Endothelial cell of umbilical vein (primary cell): ENCODE data around the gene SLAMF1. TPM values are rescaled to one million over a fixed set of nuclear protein-coding genes. Genes with fewer than 3 reads are reported as not detected.

Experiments
- BruUV-seq: library from RNA; stranded (reverse); fragments of 400-500 nt; replicated peaks from 2 replicates; lab custom pipeline; 2021; lab: Mats Ljungman, UMichigan
- CTCF ChIA-PET: fragments of 300-600, 350-600 bp; sonication (Branson Sonifier 250); formaldehyde crosslinking; loops from one replicate; lab custom pipeline; 2021; ENCODE audit warnings: antibody characterized with exemption, inconsistent platforms; lab: Charles Lee
- POLR2A ChIA-PET: fragments of 300-600, 350-600 bp; sonication (Branson Sonifier 250); formaldehyde crosslinking; loops from one replicate; lab custom pipeline; 2021; ENCODE audit warnings: antibody characterized with exemption, inconsistent platforms; lab: Charles Lee
- DNase-seq: peaks from one replicate; pipeline ENCODE4 v3.0.0-alpha.2; 2011; ENCODE audit warnings: low read depth, low spot score
- FAIRE-seq: peaks from 2 replicates; lab custom pipeline; 2011; peaks lifted over from hg19 to GRCh38; lab: Jason Lieb, UNC
- H2AFZ ChIP-seq: 2 replicates; pipeline ENCODE4 v1.6.0; 2012; ENCODE audit warnings: low read depth, low read length, control low read depth, inconsistent platforms
- H3K27ac ChIP-seq: 2 replicates; pipeline ENCODE4 v1.5.1; 2011; ENCODE audit warnings: low read depth, mild to moderate bottlenecking, control low read depth, low read length, moderate library complexity; ENCODE audit not compliant: insufficient read depth
- H3K27me3 ChIP-seq, 2 experiments: 2 replicates each; pipeline versions ENCODE4 v1.6.0 to v1.6.1; 2011; ENCODE audit warnings: low read length in 2 of 2, mixed read lengths in 1 of 2; ENCODE audit not compliant: control insufficient read depth in 2 of 2, insufficient read depth in 2 of 2
- H3K36me3 ChIP-seq, 2 experiments: 2 replicates in 1 of 2; 3 replicates in 1 of 2; pipeline ENCODE4 v1.5.1; 2011; ENCODE audit warnings: low read length in 2 of 2, mild to moderate bottlenecking in 1 of 2, moderate library complexity in 1 of 2; ENCODE audit not compliant: control insufficient read depth in 2 of 2, insufficient read depth in 2 of 2; ENCODE audit errors: extremely low read depth in 1 of 2
- H3K4me1 ChIP-seq: 3 replicates; pipeline ENCODE4 v1.5.1; 2011; ENCODE audit warnings: mild to moderate bottlenecking, low read length; ENCODE audit not compliant: control insufficient read depth, insufficient read depth; ENCODE audit errors: extremely low read depth
- H3K4me2 ChIP-seq: 2 replicates; pipeline ENCODE4 v1.6.1; 2011; ENCODE audit warnings: low read length, control low read depth, mixed read lengths; ENCODE audit not compliant: insufficient read depth
- H3K4me3 ChIP-seq, 3 experiments: fragments of 200-600 bp in 1 of 3; sonication (generic), shearing (Covaris generic) in 1 of 3; replicated peaks in 1 of 3; 2 replicates each; pipeline ENCODE4 v1.5.1; 2011 to 2016; ENCODE audit warnings: control low read depth in 3 of 3, low read length in 3 of 3, mild to moderate bottlenecking in 2 of 3, inconsistent platforms in 1 of 3, low read depth in 1 of 3, moderate library complexity in 1 of 3; ENCODE audit not compliant: insufficient read depth in 1 of 3
- H3K79me2 ChIP-seq: 2 replicates; pipeline ENCODE4 v1.6.0; 2012; ENCODE audit warnings: low read length, inconsistent platforms; ENCODE audit not compliant: control insufficient read depth, insufficient read depth
- H3K9ac ChIP-seq: replicated peaks from 2 replicates; pipeline ENCODE3; 2011; ENCODE audit warnings: low read length, control low read depth; ENCODE audit not compliant: insufficient read depth; ENCODE audit errors: extremely low read depth
- H3K9me1 ChIP-seq: replicated peaks from 3 replicates; pipeline ENCODE4 v1.6.0; 2011; ENCODE audit warnings: mild to moderate bottlenecking, low read length; ENCODE audit not compliant: control insufficient read depth, insufficient read depth; ENCODE audit errors: extremely low read depth
- H3K9me3 ChIP-seq: replicated peaks from 2 replicates; pipeline ENCODE4 v1.5.1; 2012; ENCODE audit warnings: low read length, inconsistent platforms; ENCODE audit not compliant: control insufficient read depth, insufficient read depth
- H4K20me1 ChIP-seq: replicated peaks from 2 replicates; pipeline ENCODE3; 2011; ENCODE audit warnings: mild to moderate bottlenecking, low read length; ENCODE audit not compliant: control insufficient read depth, insufficient read depth; ENCODE audit errors: extremely low read depth
- EZH2 ChIP-seq: IDR thresholded peaks from 2 replicates; pipeline ENCODE4 v1.6.1; 2012; ENCODE audit warnings: borderline replicate concordance, low read depth, mild to moderate bottlenecking, moderate library complexity, low read length, inconsistent platforms; ENCODE audit not compliant: severe bottlenecking
- FOS ChIP-seq: IDR thresholded peaks from 2 replicates; pipeline ENCODE4 v1.6.1; 2011; ENCODE audit warnings: mild to moderate bottlenecking, low read length, moderate library complexity, borderline replicate concordance; ENCODE audit not compliant: insufficient read depth
- GATA2 ChIP-seq: IDR thresholded peaks from 2 replicates; pipeline ENCODE4 v1.7.0; 2011; ENCODE audit warnings: low read depth, mild to moderate bottlenecking, moderate library complexity, mixed read lengths, low read length; ENCODE audit not compliant: insufficient read length, insufficient read depth
- JUN ChIP-seq: IDR thresholded peaks from 2 replicates; pipeline ENCODE4 v1.6.1; 2011; ENCODE audit warnings: borderline replicate concordance, low read depth; ENCODE audit not compliant: insufficient read length, insufficient read depth
- MYC ChIP-seq: IDR thresholded peaks from one replicate; pipeline ENCODE4 v1.6.1; 2011; ENCODE audit warnings: mild to moderate bottlenecking, low read depth, low read length
- POLR2A ChIP-seq: IDR thresholded peaks from 2 replicates; pipeline ENCODE4 v1.6.1; 2012; ENCODE audit warnings: low read depth, mild to moderate bottlenecking, control low read depth, low read length
- POLR2AphosphoS5 ChIP-seq: IDR thresholded peaks from 2 replicates; pipeline ENCODE4 v1.6.1; 2012; ENCODE audit warnings: low read depth, mild to moderate bottlenecking, control low read depth, low read length, moderate library complexity; ENCODE audit not compliant: insufficient read depth
- dilution Hi-C: fragments of 300-500 bp; cut with MboI; formaldehyde crosslinking; loops from one replicate; pipeline ENCODE4 v1.15.0; 2019; ENCODE audit warnings: low sequenced_read_pairs; ENCODE audit not compliant: extremely low pct_ligation_motif_present
- intact Hi-C: fragments of 100-400 bp; cut with micrococcal nuclease; formaldehyde crosslinking; loops from one replicate; pipeline ENCODE4 v1.10.0; 2022
- polyA plus RNA-seq, 4 experiments: library from polyadenylated mRNA; depleted of rRNA in 3 of 4; stranded (reverse) in 3 of 4; unstranded in 1 of 4; fragments of >200 nt; gene quantifications; 2 replicates each; pipeline versions ENCODE4 v1.2.1 to v1.2.3, GENCODE V29; 2011 to 2012; ENCODE audit warnings: missing spikeins in 1 of 4
- total RNA-seq: library from RNA; stranded (reverse); gene quantifications from 2 replicates; pipeline ENCODE4 v1.2.3, GENCODE V29; 2021
- TF ChIP-seq, protein P1 (sequence below): IDR thresholded peaks from 2 replicates; pipeline ENCODE4 v1.6.1; 2011; ENCODE audit not compliant: insufficient read depth, insufficient read length
- TF ChIP-seq, protein P2 (sequence below), 2 donors: IDR thresholded peaks; 1 replicate in 1 of 2; 2 replicates in 1 of 2; pipeline ENCODE4 v1.5.1; 2011; ENCODE audit warnings: low read length in 2 of 2, mild to moderate bottlenecking in 2 of 2, moderate library complexity in 2 of 2, control low read depth in 1 of 2, inconsistent platforms in 1 of 2, low read depth in 1 of 2; ENCODE audit not compliant: insufficient read depth in 1 of 2; ENCODE audit errors: extremely low read depth in 1 of 2

Gene SLAMF1
- total and polyA plus RNA-seq, 2 donors (not counting 3 experiments of a cell fraction or from before 2014, with no cell fraction given): not detected

DNA sequence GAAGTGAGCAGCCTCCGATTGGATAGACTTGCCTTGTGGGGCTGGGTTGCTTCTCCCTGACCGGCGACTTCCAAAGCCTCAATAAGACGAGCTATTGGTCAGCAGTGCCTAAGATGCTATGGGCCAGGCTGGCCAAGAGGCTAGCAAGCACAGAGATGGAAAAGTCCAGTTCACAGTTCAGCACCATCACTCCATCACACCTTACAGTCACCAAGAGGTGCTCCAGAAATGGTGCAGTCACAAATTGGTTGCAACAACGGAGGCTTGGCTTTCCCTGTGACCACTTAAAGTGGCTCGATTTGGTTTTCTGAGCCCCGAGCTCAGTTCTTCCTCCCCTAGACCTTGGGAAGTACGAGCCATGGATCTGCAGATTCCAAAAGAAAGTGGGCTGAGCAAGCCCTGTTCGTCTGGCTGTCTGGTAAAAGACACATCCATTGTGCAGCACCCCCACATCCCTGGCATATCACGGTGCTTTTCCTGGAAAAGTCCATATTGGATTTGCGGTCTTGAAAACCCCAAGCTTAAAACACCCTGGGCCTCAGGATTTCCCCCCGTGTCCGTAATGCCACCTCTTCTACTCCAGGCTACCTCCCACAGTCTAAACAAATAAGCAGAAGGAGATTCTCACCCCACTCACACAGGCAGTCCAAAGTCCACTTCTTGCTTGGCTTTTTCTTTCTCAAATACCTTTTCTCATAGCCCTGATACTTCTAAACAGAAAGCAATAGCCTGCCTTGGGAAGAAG is 1.3 kb downstream of the SLAMF1 start:
- no peaks in the 10 kb centered on the region for H3K9me3 ChIP-seq
- no peak overlapping the region for H3K9ac ChIP-seq
- peaks cover 2 to 3% of the 10 kb centered on the region in 2 experiments for H3K27me3 ChIP-seq
- intact Hi-C loops (no loop called here), dilution Hi-C loops (no loop called here)
- no peak overlapping the region for H3K27ac ChIP-seq
- H3K4me2 ChIP-seq: no peak overlapping the region
- no peaks in the 10 kb centered on the region for H3K36me3 ChIP-seq
- H4K20me1 ChIP-seq: no peaks in the 10 kb centered on the region
- no TSS peak for BruUV-seq
- H2AFZ ChIP-seq: no peak overlapping the region
- H3K4me3 ChIP-seq: no peak overlapping the region
- H3K9me1 ChIP-seq: no peaks in the 10 kb centered on the region
- no peak for DNase-seq
- no peak for FAIRE-seq
- ChIA-PET POLR2A (no interaction called here), CTCF (interaction anchor here (1.2 kb wide), 1 partner anchor 10 kb away, joined by 3 read pairs; no protein-coding TSS in a partner anchor)
- no peaks in the 10 kb centered on the region for H3K79me2 ChIP-seq
- no peak for TF ChIP-seq POLR2A
- no peak for TF ChIP-seq POLR2AphosphoS5
- no peak for TF ChIP-seq FOS
- no peak for TF ChIP-seq MYC
- TF ChIP-seq, protein P1, sequence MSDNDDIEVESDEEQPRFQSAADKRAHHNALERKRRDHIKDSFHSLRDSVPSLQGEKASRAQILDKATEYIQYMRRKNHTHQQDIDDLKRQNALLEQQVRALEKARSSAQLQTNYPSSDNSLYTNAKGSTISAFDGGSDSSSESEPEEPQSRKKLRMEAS: no peak
- no peak for TF ChIP-seq GATA2
- no peaks in the 10 kb centered on the region for H3K4me1 ChIP-seq

DNA sequence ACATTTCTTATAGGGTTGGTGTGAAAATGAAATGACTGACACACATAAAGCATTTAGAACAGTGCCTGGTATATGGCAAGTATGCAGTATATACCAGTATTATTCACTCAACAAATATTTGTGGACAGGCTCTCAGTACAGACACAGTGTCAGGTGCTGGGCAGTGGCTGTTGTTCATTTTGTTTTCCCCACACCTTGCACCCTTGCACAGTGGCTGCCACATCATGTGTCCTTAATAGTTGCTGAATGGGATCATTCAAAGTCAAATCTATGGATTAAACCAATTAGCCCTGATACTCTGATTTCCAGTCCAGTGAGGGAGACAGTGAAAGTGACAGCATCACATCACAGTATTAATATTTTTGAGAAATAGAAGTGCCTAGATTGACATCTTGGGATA is 2.4 kb downstream of the SLAMF1 start:
- no peaks in the 10 kb centered on the region for H3K9me1 ChIP-seq
- ChIA-PET POLR2A (no interaction called here), CTCF (no interaction called here)
- no peak for FAIRE-seq
- no peak overlapping the region for H3K4me2 ChIP-seq
- dilution Hi-C loops: no loop called here
- DNase-seq: no peak
- no peak overlapping the region for H3K4me3 ChIP-seq
- H3K27me3 ChIP-seq: peaks cover 2 to 3% of the 10 kb centered on the region in 2 experiments
- H3K27ac ChIP-seq: no peak overlapping the region
- no TSS peak for BruUV-seq
- H3K9me3 ChIP-seq: no peaks in the 10 kb centered on the region
- no peak overlapping the region for H3K9ac ChIP-seq
- H3K79me2 ChIP-seq: no peaks in the 10 kb centered on the region
- H4K20me1 ChIP-seq: no peaks in the 10 kb centered on the region
- peaks cover 3% of the 10 kb centered on the region for H3K4me1 ChIP-seq
- intact Hi-C loops: no loop called here
- no peaks in the 10 kb centered on the region for H3K36me3 ChIP-seq
- no peak overlapping the region for H2AFZ ChIP-seq
- TF ChIP-seq GATA2 (no peak), MYC (no peak), POLR2A (no peak), FOS (no peak), EZH2 (no peak), JUN (no peak), POLR2AphosphoS5 (no peak)
- TF ChIP-seq, protein P1: no peak
- TF ChIP-seq, protein P2, sequence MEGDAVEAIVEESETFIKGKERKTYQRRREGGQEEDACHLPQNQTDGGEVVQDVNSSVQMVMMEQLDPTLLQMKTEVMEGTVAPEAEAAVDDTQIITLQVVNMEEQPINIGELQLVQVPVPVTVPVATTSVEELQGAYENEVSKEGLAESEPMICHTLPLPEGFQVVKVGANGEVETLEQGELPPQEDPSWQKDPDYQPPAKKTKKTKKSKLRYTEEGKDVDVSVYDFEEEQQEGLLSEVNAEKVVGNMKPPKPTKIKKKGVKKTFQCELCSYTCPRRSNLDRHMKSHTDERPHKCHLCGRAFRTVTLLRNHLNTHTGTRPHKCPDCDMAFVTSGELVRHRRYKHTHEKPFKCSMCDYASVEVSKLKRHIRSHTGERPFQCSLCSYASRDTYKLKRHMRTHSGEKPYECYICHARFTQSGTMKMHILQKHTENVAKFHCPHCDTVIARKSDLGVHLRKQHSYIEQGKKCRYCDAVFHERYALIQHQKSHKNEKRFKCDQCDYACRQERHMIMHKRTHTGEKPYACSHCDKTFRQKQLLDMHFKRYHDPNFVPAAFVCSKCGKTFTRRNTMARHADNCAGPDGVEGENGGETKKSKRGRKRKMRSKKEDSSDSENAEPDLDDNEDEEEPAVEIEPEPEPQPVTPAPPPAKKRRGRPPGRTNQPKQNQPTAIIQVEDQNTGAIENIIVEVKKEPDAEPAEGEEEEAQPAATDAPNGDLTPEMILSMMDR (IDR thresholded peaks at IDR 0.05; ENCODE audit: extremely low read depth in 1 of 2, insufficient read depth in 1 of 2, low read depth in 1 of 2, low read length in 2 of 2): no peak
